GM20431 (cell line): ENCODE data around the gene MVB12B.
"Not testable (repeated sequence)": the region's sequence is repeated elsewhere in the genome, so short reads cannot be mapped to it uniquely, and the experiment has no call there.

Experiments used
- in situ Hi-C: fragments of 300-500 bp; cut with MseI, MboI; formaldehyde crosslinking; loops from one replicate; pipeline ENCODE4 v1.15.0; 2020; ENCODE audit warnings: low sequenced_read_pairs; ENCODE audit not compliant: unreplicated experiment

MVB12B gene

GRCh38 chr9:126326228-126327005, at the start of gene MVB12B:
Gene MVB12B, plus strand, starts transcription at chr9:126326829. Its CDS starts 101 bp downstream, at chr9:126326930.
- in situ Hi-C loops = no loop called here

- in situ Hi-C loops = no loop called here
Observed at GRCh38 chr9:126283799-126284465, 42.7 kb upstream of the MVB12B start.

GRCh38 chr9:126285652-126286051, 41.0 kb upstream of the MVB12B start:
- in situ Hi-C loops = not testable (repeated sequence)

GRCh38 chr9:126287166-126287866, 39.3 kb upstream of the MVB12B start:
- in situ Hi-C loops = no loop called here

- in situ Hi-C loops = no loop called here
Observed at GRCh38 chr9:126290871-126291270, 35.8 kb upstream of the MVB12B start.

- in situ Hi-C loops = no loop called here
Observed at GRCh38 chr9:126291925-126292324, 34.7 kb upstream of the MVB12B start.

GRCh38 chr9:126292736-126293521, 33.7 kb upstream of the MVB12B start:
- in situ Hi-C loops = no loop called here

- in situ Hi-C loops = no loop called here
Observed at GRCh38 chr9:126293522-126293889, 33.1 kb upstream of the MVB12B start.

- in situ Hi-C loops = no loop called here
Observed at GRCh38 chr9:126294331-126295081, 32.1 kb upstream of the MVB12B start.

- in situ Hi-C loops = no loop called here
Observed at GRCh38 chr9:126295082-126295477, 31.5 kb upstream of the MVB12B start.

- in situ Hi-C loops = no loop called here
Observed at GRCh38 chr9:126295516-126295915, 31.1 kb upstream of the MVB12B start.

- in situ Hi-C loops = no loop called here
Observed at GRCh38 chr9:126295936-126296600, 30.6 kb upstream of the MVB12B start.

- in situ Hi-C loops = no loop called here
Observed at GRCh38 chr9:126296687-126297086, 29.9 kb upstream of the MVB12B start.

GRCh38 chr9:126297661-126298060, 29.0 kb upstream of the MVB12B start:
- in situ Hi-C loops = no loop called here

GRCh38 chr9:126298063-126298801, 28.4 kb upstream of the MVB12B start:
- in situ Hi-C loops = no loop called here

GRCh38 chr9:126299706-126300276, 26.8 kb upstream of the MVB12B start:
- in situ Hi-C loops = loop anchor here (25.0 kb wide), 1 partner anchor 188 kb away; no protein-coding TSS in a partner anchor

GRCh38 chr9:126301196-126301595, 25.4 kb upstream of the MVB12B start:
- in situ Hi-C loops = loop anchor here (25.0 kb wide), 1 partner anchor 186 kb away; no protein-coding TSS in a partner anchor
